Astrocyte of the spinal cord (primary cell): ENCODE measurements around the gene KCNS1.

ENCODE experiments used
- DNase-seq: peaks from one replicate; pipeline ENCODE4 v3.0.0; 2011; ENCODE audit warnings: low read depth, low spot score
- H3K4me3 ChIP-seq: 2 replicates; pipeline ENCODE4 v1.5.1; 2011; ENCODE audit warnings: low read depth, mild to moderate bottlenecking, low read length, moderate library complexity
- CTCF ChIP-seq: IDR thresholded peaks from 2 replicates; pipeline ENCODE4 v1.5.1; 2012; ENCODE audit warnings: low read depth, mild to moderate bottlenecking, low read length, inconsistent platforms
- in situ Hi-C: cut with HindIII; loops from 2 replicates; pipeline ENCODE4 v1.10.0; 2017; ENCODE audit warnings: low sequenced_read_pairs

Gene KCNS1

GRCh38 chr20:45044601-45045000 lies 56.3 kb downstream of the KCNS1 start:
- no peak for TF ChIP-seq CTCF
- no peak overlapping the region for H3K4me3 ChIP-seq
- in situ Hi-C loops: no loop called here
- no peak for DNase-seq

GRCh38 chr20:45044084-45044573 lies 56.8 kb downstream of the KCNS1 start:
- no peak overlapping the region for H3K4me3 ChIP-seq
- TF ChIP-seq CTCF: peak; percentile 91
- DNase-seq: peak; percentile 84
- in situ Hi-C loops: no loop called here

- TF ChIP-seq CTCF: no peak
- no peak overlapping the region for H3K4me3 ChIP-seq
- in situ Hi-C loops: no loop called here
- no peak for DNase-seq
Measured at GRCh38 chr20:45042978-45043377, 57.9 kb downstream of the KCNS1 start.
